Stimulated activated naive B cell treated with anti-CD40 and anti-IgM and Interleukin-4, amounts not matched to agents 10 μg/mL and 1 μg/mL and 100 μg/mL, for 72 hours (primary cell): ENCODE results near the gene TM4SF1.

ENCODE experiments used
- ATAC-seq, 2 donors: fragments of 150-1000 bp; cut with Tn5 transposase; replicated peaks; 2 replicates each; pipeline ENCODE4 v1.10.0; 2021; ENCODE audit warnings: moderate library complexity in 1 of 2
- DNase-seq: peaks from one replicate; pipeline ENCODE4 v3.0.0; 2021
- H3K27ac Mint-ChIP-seq: one replicate; pipeline ENCODE4 v1.8.0; 2022; ENCODE audit warnings: mild to moderate bottlenecking, mixed read lengths
- H3K27me3 Mint-ChIP-seq, 2 donors: one replicate each; pipeline ENCODE4 v1.8.0; 2022; ENCODE audit warnings: mixed read lengths in 2 of 2
- H3K36me3 Mint-ChIP-seq, 2 donors: one replicate each; pipeline ENCODE4 v1.8.0; 2022; ENCODE audit warnings: mixed read lengths in 2 of 2, mild to moderate bottlenecking in 1 of 2
- H3K4me1 Mint-ChIP-seq, 2 donors: one replicate each; pipeline ENCODE4 v1.8.0; 2022; ENCODE audit warnings: mixed read lengths in 2 of 2, mild to moderate bottlenecking in 1 of 2
- H3K4me3 Mint-ChIP-seq, 2 donors: one replicate each; pipeline ENCODE4 v1.8.0; 2022; ENCODE audit warnings: mild to moderate bottlenecking in 2 of 2, mixed read lengths in 2 of 2, moderate library complexity in 1 of 2
- H3K9me3 Mint-ChIP-seq, 2 donors: one replicate each; pipeline ENCODE4 v1.8.0; 2022; ENCODE audit warnings: mixed read lengths in 2 of 2, mild to moderate bottlenecking in 1 of 2

Gene TM4SF1

GRCh38 chr3:149377408-149378364, at the start of gene TM4SF1:
TSS of gene TM4SF1 (minus strand) at chr3:149377649. CDS start at chr3:149377547, 102 bp downstream.
- Mint-ChIP-seq H3K4me3 (no peak within 1 kb of the TSS), H3K27ac (no peak within 1 kb of the TSS), H3K27me3 (peaks cover 10 to 30% of the 10 kb centered on the region in 2 donors), H3K4me1 (peaks cover 0 to 11% of the 10 kb centered on the region in 2 donors), H3K9me3 (no peaks in the 10 kb centered on the region), H3K36me3 (no peaks in the 10 kb centered on the region)
- ATAC-seq (peak in 1 of 2 donors; percentile 14), DNase-seq (no peak)

GRCh38 chr3:149426325-149426724, 48.9 kb upstream of the TM4SF1 start:
- ATAC-seq (no peak), DNase-seq (no peak)
- Mint-ChIP-seq H3K36me3 (no peaks in the 10 kb centered on the region), H3K9me3 (no peaks in the 10 kb centered on the region), H3K27ac (no peak overlapping the region), H3K4me3 (no peak overlapping the region), H3K27me3 (peaks cover 5 to 6% of the 10 kb centered on the region in 2 donors), H3K4me1 (no peaks in the 10 kb centered on the region)

- no peak for ATAC-seq
- DNase-seq: no peak
- no peaks in the 10 kb centered on the region for H3K9me3 Mint-ChIP-seq
These were observed 47.5 kb upstream of the TM4SF1 start for GRCh38 chr3:149424918-149425317.

GRCh38 chr3:149421764-149422163, 44.3 kb upstream of the TM4SF1 start:
- no peak overlapping the region for H3K4me3 Mint-ChIP-seq
- H3K27me3 Mint-ChIP-seq: peaks cover 0 to 5% of the 10 kb centered on the region in 2 donors
- DNase-seq (no peak), ATAC-seq (no peak)
- no peak overlapping the region for H3K27ac Mint-ChIP-seq
- no peaks in the 10 kb centered on the region for H3K9me3 Mint-ChIP-seq
- H3K4me1 Mint-ChIP-seq: no peaks in the 10 kb centered on the region
- H3K36me3 Mint-ChIP-seq: no peaks in the 10 kb centered on the region

More at GRCh38 chr3:149424918-149425317, 47.5 kb upstream of the TM4SF1 start:
- Mint-ChIP-seq H3K4me1 (no peaks in the 10 kb centered on the region), H3K4me3 (no peak overlapping the region), H3K27ac (no peak overlapping the region), H3K27me3 (peaks cover 5 to 6% of the 10 kb centered on the region in 2 donors), H3K36me3 (no peaks in the 10 kb centered on the region)

- no peak overlapping the region for H3K27ac Mint-ChIP-seq
- H3K36me3 Mint-ChIP-seq: no peaks in the 10 kb centered on the region
- H3K4me3 Mint-ChIP-seq: no peak overlapping the region
- DNase-seq (no peak), ATAC-seq (no peak)
- H3K27me3 Mint-ChIP-seq: peaks cover 5 to 11% of the 10 kb centered on the region in 2 donors
- H3K4me1 Mint-ChIP-seq: no peaks in the 10 kb centered on the region
- no peaks in the 10 kb centered on the region for H3K9me3 Mint-ChIP-seq
These were observed 42.4 kb upstream of the TM4SF1 start for GRCh38 chr3:149419816-149420215.

GRCh38 chr3:149417727-149418126, 40.3 kb upstream of the TM4SF1 start:
- H3K4me1 Mint-ChIP-seq: peaks cover 0 to 5% of the 10 kb centered on the region in 2 donors
- no peak for ATAC-seq
- no peak for DNase-seq
- no peaks in the 10 kb centered on the region for H3K36me3 Mint-ChIP-seq
- H3K9me3 Mint-ChIP-seq: no peaks in the 10 kb centered on the region
- H3K4me3 Mint-ChIP-seq: no peak overlapping the region
- H3K27ac Mint-ChIP-seq: no peak overlapping the region
- peaks cover 1 to 16% of the 10 kb centered on the region in 2 donors for H3K27me3 Mint-ChIP-seq

GRCh38 chr3:149417174-149417573, 39.7 kb upstream of the TM4SF1 start:
- no peak overlapping the region for H3K4me3 Mint-ChIP-seq
- H3K9me3 Mint-ChIP-seq: no peaks in the 10 kb centered on the region
- peak in 1 of 2 donors; percentile 27 for ATAC-seq

GRCh38 chr3:149415484-149415883, 38.0 kb upstream of the TM4SF1 start:
- H3K4me3 Mint-ChIP-seq: no peak overlapping the region

More at GRCh38 chr3:149417174-149417573, 39.7 kb upstream of the TM4SF1 start:
- no peak for DNase-seq
- Mint-ChIP-seq H3K27ac (no peak overlapping the region), H3K36me3 (no peaks in the 10 kb centered on the region), H3K27me3 (peaks cover 0 to 16% of the 10 kb centered on the region in 2 donors), H3K4me1 (peaks cover 0 to 5% of the 10 kb centered on the region in 2 donors)

GRCh38 chr3:149414557-149415231, 37.2 kb upstream of the TM4SF1 start:
- no peaks in the 10 kb centered on the region for H3K9me3 Mint-ChIP-seq
- no peak for DNase-seq
- H3K4me3 Mint-ChIP-seq: no peak overlapping the region
- ATAC-seq: no peak
- no peaks in the 10 kb centered on the region for H3K36me3 Mint-ChIP-seq
- H3K4me1 Mint-ChIP-seq: peaks cover 0 to 5% of the 10 kb centered on the region in 2 donors
- H3K27ac Mint-ChIP-seq: no peak overlapping the region
- peaks cover 0 to 16% of the 10 kb centered on the region in 2 donors for H3K27me3 Mint-ChIP-seq

More at GRCh38 chr3:149415484-149415883, 38.0 kb upstream of the TM4SF1 start:
- Mint-ChIP-seq H3K4me1 (peaks cover 0 to 5% of the 10 kb centered on the region in 2 donors), H3K27me3 (peaks cover 0 to 16% of the 10 kb centered on the region in 2 donors), H3K27ac (no peak overlapping the region), H3K36me3 (no peaks in the 10 kb centered on the region), H3K9me3 (no peaks in the 10 kb centered on the region)
- ATAC-seq (no peak), DNase-seq (no peak)

- H3K27me3 Mint-ChIP-seq: peaks cover 0 to 16% of the 10 kb centered on the region in 2 donors
- H3K9me3 Mint-ChIP-seq: no peaks in the 10 kb centered on the region
- H3K27ac Mint-ChIP-seq: no peak overlapping the region
These were observed 34.1 kb upstream of the TM4SF1 start for GRCh38 chr3:149411583-149411982.

GRCh38 chr3:149409351-149409750, 31.9 kb upstream of the TM4SF1 start:
- no peak for ATAC-seq
- Mint-ChIP-seq H3K9me3 (no peaks in the 10 kb centered on the region), H3K27ac (no peak overlapping the region), H3K4me3 (no peak overlapping the region), H3K27me3 (peaks cover 7 to 14% of the 10 kb centered on the region in 2 donors), H3K36me3 (no peaks in the 10 kb centered on the region), H3K4me1 (peaks cover 0 to under 1% of the 10 kb centered on the region in 2 donors)
- DNase-seq: no peak

More at GRCh38 chr3:149411583-149411982, 34.1 kb upstream of the TM4SF1 start:
- ATAC-seq (no peak), DNase-seq (no peak)
- Mint-ChIP-seq H3K4me3 (no peak overlapping the region), H3K36me3 (no peaks in the 10 kb centered on the region), H3K4me1 (peaks cover 0 to 5% of the 10 kb centered on the region in 2 donors)

- H3K4me1 Mint-ChIP-seq: no peaks in the 10 kb centered on the region
- H3K27ac Mint-ChIP-seq: no peak overlapping the region
- H3K36me3 Mint-ChIP-seq: no peaks in the 10 kb centered on the region
- DNase-seq: no peak
- no peaks in the 10 kb centered on the region for H3K9me3 Mint-ChIP-seq
- no peak overlapping the region for H3K4me3 Mint-ChIP-seq
- H3K27me3 Mint-ChIP-seq: peaks cover 7 to 14% of the 10 kb centered on the region in 2 donors
- ATAC-seq: no peak
These were observed 30.4 kb upstream of the TM4SF1 start for GRCh38 chr3:149407898-149408297.

- H3K36me3 Mint-ChIP-seq: no peaks in the 10 kb centered on the region
- no peaks in the 10 kb centered on the region for H3K9me3 Mint-ChIP-seq
- no peak overlapping the region for H3K27ac Mint-ChIP-seq
- H3K4me1 Mint-ChIP-seq: no peaks in the 10 kb centered on the region
- DNase-seq (no peak), ATAC-seq (no peak)
- H3K4me3 Mint-ChIP-seq: no peak overlapping the region
- peaks cover 7 to 14% of the 10 kb centered on the region in 2 donors for H3K27me3 Mint-ChIP-seq
These were observed 28.8 kb upstream of the TM4SF1 start for GRCh38 chr3:149406244-149406752.

GRCh38 chr3:149403443-149403842, 26.0 kb upstream of the TM4SF1 start:
- no peaks in the 10 kb centered on the region for H3K9me3 Mint-ChIP-seq
- peaks cover 7 to 14% of the 10 kb centered on the region in 2 donors for H3K27me3 Mint-ChIP-seq
- no peaks in the 10 kb centered on the region for H3K36me3 Mint-ChIP-seq
- DNase-seq (no peak), ATAC-seq (no peak)
- no peaks in the 10 kb centered on the region for H3K4me1 Mint-ChIP-seq
- no peak overlapping the region for H3K4me3 Mint-ChIP-seq
- H3K27ac Mint-ChIP-seq: no peak overlapping the region
